H1 (cell line): ENCODE measurements around the gene CADM2. TPM values are rescaled to one million over a fixed set of nuclear protein-coding genes. Genes with fewer than 3 reads are reported as not detected.

Experiments
- CTCF ChIA-PET: fragments of 300-600 bp; sonication (Branson Sonifier 250); formaldehyde crosslinking; loops from one replicate; lab custom pipeline; 2021; ENCODE audit not compliant: partially characterized antibody; lab: Charles Lee
- POLR2A ChIA-PET: fragments of 300-600 bp; sonication (Branson Sonifier 250); formaldehyde crosslinking; loops from one replicate; lab custom pipeline; 2021; ENCODE audit warnings: inconsistent platforms; ENCODE audit not compliant: partially characterized antibody; lab: Charles Lee
- DNase-seq, 2 experiments: peaks; one replicate each; pipeline versions ENCODE4 v3.0.0 to v3.0.0-alpha.2; 2010 to 2022; ENCODE audit warnings: low spot score in 2 of 2, low read depth in 1 of 2, mixed read lengths in 1 of 2
- FAIRE-seq: peaks from 2 replicates; lab custom pipeline; 2011; peaks lifted over from hg19 to GRCh38; lab: Jason Lieb, UNC
- H2AFZ ChIP-seq: 2 replicates; pipeline ENCODE4 v1.8.1; 2012; ENCODE audit warnings: low read length, inconsistent platforms
- H2AK5ac ChIP-seq: 2 replicates; pipeline ENCODE4 v1.6.1; 2013; ENCODE audit warnings: low read depth, low read length
- H2BK120ac ChIP-seq: replicated peaks from 2 replicates; pipeline ENCODE3; 2013; ENCODE audit warnings: low read depth, low read length, inconsistent platforms
- H2BK12ac ChIP-seq: 2 replicates; pipeline ENCODE4 v1.6.1; 2013; ENCODE audit warnings: low read depth, low read length
- H2BK15ac ChIP-seq: 2 replicates; pipeline ENCODE4 v1.6.1; 2013; ENCODE audit warnings: low read length
- H2BK20ac ChIP-seq: 2 replicates; pipeline ENCODE4 v1.6.1; 2013; ENCODE audit warnings: low read length
- H2BK5ac ChIP-seq: 2 replicates; pipeline ENCODE4 v1.6.1; 2013; ENCODE audit warnings: low read depth, low read length
- H3K14ac ChIP-seq: 2 replicates; pipeline ENCODE4 v1.6.1; 2013; ENCODE audit warnings: inconsistent platforms; ENCODE audit not compliant: insufficient read length
- H3K18ac ChIP-seq: 2 replicates; pipeline ENCODE4 v1.6.1; 2013; ENCODE audit warnings: low read length; ENCODE audit errors: extremely low read depth
- H3K23ac ChIP-seq: 2 replicates; pipeline ENCODE4 v1.6.1; 2013; ENCODE audit warnings: inconsistent platforms; ENCODE audit not compliant: insufficient read length
- H3K23me2 ChIP-seq: 2 replicates; pipeline ENCODE4 v1.6.1; 2013; ENCODE audit warnings: low read depth, low read length
- H3K27ac ChIP-seq: 2 replicates; pipeline ENCODE4 v1.6.1; 2011; ENCODE audit warnings: low read depth, low read length, inconsistent platforms
- H3K27me3 ChIP-seq, 4 experiments: replicated peaks in 1 of 4; 1 replicate in 1 of 4; 2 replicates in 3 of 4; pipeline versions ENCODE4 v1.6.1 to v1.8.1; 2011 to 2013; ENCODE audit warnings: low read length in 3 of 4, mild to moderate bottlenecking in 3 of 4, inconsistent platforms in 2 of 4, mixed read lengths in 2 of 4, moderate library complexity in 1 of 4; ENCODE audit not compliant: control insufficient read depth in 3 of 4, insufficient read depth in 3 of 4; ENCODE audit errors: extremely low read depth in 1 of 4
- H3K36me3 ChIP-seq, 4 experiments: 2 replicates each; pipeline versions ENCODE4 v1.6.1 to v1.8.1; 2011 to 2013; ENCODE audit warnings: mild to moderate bottlenecking in 4 of 4, low read length in 3 of 4, moderate library complexity in 2 of 4, control low read depth in 1 of 4, inconsistent platforms in 1 of 4; ENCODE audit not compliant: insufficient read depth in 4 of 4, control insufficient read depth in 2 of 4
- H3K4ac ChIP-seq: replicated peaks from 2 replicates; pipeline ENCODE3; 2013; ENCODE audit warnings: low read length, low read depth, mixed read lengths, inconsistent platforms; ENCODE audit not compliant: insufficient read length
- H3K4me1 ChIP-seq, 4 experiments: replicated peaks in 1 of 4; 1 replicate in 1 of 4; 2 replicates in 3 of 4; pipeline versions ENCODE4 v1.6.1 to v1.8.1; 2011 to 2013; ENCODE audit warnings: low read length in 3 of 4, inconsistent platforms in 2 of 4, mixed read lengths in 1 of 4; ENCODE audit not compliant: insufficient read depth in 4 of 4, control insufficient read depth in 3 of 4
- H3K4me2 ChIP-seq, 2 experiments: 2 replicates each; pipeline versions ENCODE4 v1.6.1 to v1.8.1; 2011 to 2013; ENCODE audit warnings: low read depth in 2 of 2, low read length in 2 of 2, control low read depth in 1 of 2, inconsistent platforms in 1 of 2, mild to moderate bottlenecking in 1 of 2; ENCODE audit not compliant: insufficient read depth in 1 of 2
- H3K4me3 ChIP-seq, 4 experiments: fragments of 200-600, 300-600 bp in 1 of 4; sonication (generic), shearing (Covaris generic), sonication (Bioruptor Twin) in 1 of 4; 2 replicates each; pipeline versions ENCODE4 v1.5.1 to v1.8.1; 2011 to 2016; ENCODE audit warnings: low read length in 4 of 4, low read depth in 3 of 4, control low read depth in 2 of 4, inconsistent platforms in 2 of 4, mild to moderate bottlenecking in 2 of 4, mixed read lengths in 1 of 4, moderate library complexity in 1 of 4; ENCODE audit not compliant: insufficient read depth in 2 of 4; ENCODE audit errors: extremely low read depth in 1 of 4
- H3K56ac ChIP-seq: replicated peaks from 2 replicates; pipeline ENCODE3; 2013; ENCODE audit warnings: low read depth, mild to moderate bottlenecking, mixed read lengths, low read length, inconsistent platforms; ENCODE audit not compliant: insufficient read length
- H3K79me1 ChIP-seq: 2 replicates; pipeline ENCODE4 v1.6.1; 2013; ENCODE audit warnings: low read depth, low read length, control low read depth
- H3K79me2 ChIP-seq, 2 experiments: 2 replicates each; pipeline versions ENCODE4 v1.6.1 to v1.8.1; 2012 to 2013; ENCODE audit warnings: low read length in 2 of 2, mild to moderate bottlenecking in 2 of 2, inconsistent platforms in 1 of 2; ENCODE audit not compliant: insufficient read depth in 2 of 2, control insufficient read depth in 1 of 2
- H3K9ac ChIP-seq, 4 experiments: replicated peaks in 1 of 4; 1 replicate in 1 of 4; 2 replicates in 3 of 4; pipeline versions ENCODE4 v1.6.1 to v1.8.1; 2011 to 2013; ENCODE audit warnings: low read depth in 3 of 4, low read length in 3 of 4, control low read depth in 2 of 4, mild to moderate bottlenecking in 2 of 4, moderate library complexity in 2 of 4, inconsistent platforms in 1 of 4; ENCODE audit errors: extremely low read depth in 1 of 4
- H3K9me3 ChIP-seq, 2 experiments: 2 replicates each; pipeline versions ENCODE4 v1.6.1 to v1.8.1; 2012 to 2013; ENCODE audit warnings: mild to moderate bottlenecking in 2 of 2, moderate library complexity in 2 of 2, control low read depth in 1 of 2, inconsistent platforms in 1 of 2, low read depth in 1 of 2, low read length in 1 of 2, mixed read lengths in 1 of 2; ENCODE audit not compliant: insufficient read depth in 2 of 2
- H4K20me1 ChIP-seq, 2 experiments: replicated peaks in 1 of 2; 2 replicates each; pipeline versions ENCODE3 to v1.8.1; 2011 to 2013; ENCODE audit warnings: inconsistent platforms in 2 of 2, low read length in 2 of 2, mild to moderate bottlenecking in 1 of 2; ENCODE audit not compliant: insufficient read depth in 2 of 2, control insufficient read depth in 1 of 2
- H4K5ac ChIP-seq: 2 replicates; pipeline ENCODE4 v1.6.1; 2013; ENCODE audit warnings: low read length, low read depth, mixed read lengths, inconsistent platforms; ENCODE audit not compliant: insufficient read length
- H4K8ac ChIP-seq: 2 replicates; pipeline ENCODE4 v1.8.0; 2013; ENCODE audit warnings: mild to moderate bottlenecking, moderate library complexity, low read length, inconsistent platforms; ENCODE audit not compliant: insufficient read depth; ENCODE audit errors: extremely low read depth
- H4K91ac ChIP-seq: replicated peaks from 2 replicates; pipeline ENCODE3; 2013; ENCODE audit warnings: low read length, mixed read lengths, inconsistent platforms; ENCODE audit not compliant: insufficient read length
- JUN ChIP-seq: IDR thresholded peaks from 2 replicates; pipeline ENCODE4 v1.6.1; 2011; ENCODE audit warnings: low read depth, mild to moderate bottlenecking, improper control_type of control experiment, low read length
- WGBS, 2 experiments: shearing (Covaris generic) in 1 of 2; methylation state at CpG; one replicate each; pipeline versions ENCODE4 v1.1.6 to v1.1.7; 2013 to 2015; ENCODE audit warnings: low lambda C conversion rate in 2 of 2, mixed read lengths in 2 of 2, inconsistent platforms in 1 of 2, low coverage in 1 of 2, missing lambda C conversion rate in 1 of 2; ENCODE audit not compliant: insufficient replicate concordance in 2 of 2, insufficient coverage in 1 of 2, insufficient read length in 1 of 2; ENCODE audit errors: extremely low coverage in 1 of 2, missing lambda C conversion rate in 1 of 2; 5-methylcytosine and 5-hydroxymethylcytosine counted together
- polyA plus RNA-seq, 7 experiments: library from polyadenylated mRNA; depleted of rRNA in 3 of 7; stranded (reverse) in 5 of 7; unstranded in 2 of 7; fragments of >200 nt in 5 of 7; fragments of 200-250 nt in 2 of 7; gene quantifications; 1 replicate in 5 of 7; 2 replicates in 1 of 7; 4 replicates in 1 of 7; pipeline versions ENCODE4 v1.2.1 to v1.2.3, GENCODE V29; 2011 to 2013; ENCODE audit warnings: missing spikeins in 2 of 7, mixed read lengths in 2 of 7
- total RNA-seq: library from RNA; stranded (reverse); fragmentation: NEBNext Ultra II Directional; extraction: Animal tissue kit (Norgen Biotek cat#: 25700); gene quantifications from 2 replicates; pipeline ENCODE4 v1.2.1, GENCODE V29; 2021
- TF ChIP-seq, protein P1 (sequence below): IDR thresholded peaks from 2 replicates; pipeline ENCODE4 v1.6.1; 2012; ENCODE audit warnings: low read length, inconsistent platforms

CADM2 gene
- total and polyA plus RNA-seq, 2 of the 8 experiments (the other 6 are each of a cell fraction or from before 2014, with no cell fraction given), result 14.9 to 20.9 TPM

GRCh38 chr3:84946240-84946639 lies 12.5 kb upstream of the CADM2 start:
- ChIA-PET CTCF (no interaction called here), POLR2A (no interaction called here)
- Histone ChIP-seq H3K27ac (no peak overlapping the region), H2AK5ac (no peak overlapping the region), H3K4ac (no peak overlapping the region), H4K8ac (no peak overlapping the region), H4K91ac (no peak overlapping the region), H2BK20ac (no peak overlapping the region), H2BK15ac (no peak overlapping the region), H4K5ac (no peak overlapping the region), H3K9ac (no peak overlapping the region), H3K79me2 (no peaks in the 10 kb centered on the region), H2BK12ac (no peak overlapping the region), H2BK120ac (no peak overlapping the region), H3K4me3 (no peak overlapping the region), H3K23me2 (no peaks in the 10 kb centered on the region), H4K20me1 (no peaks in the 10 kb centered on the region), H2BK5ac (no peak overlapping the region), H3K4me2 (no peak overlapping the region), H3K9me3 (no peaks in the 10 kb centered on the region), H3K79me1 (no peaks in the 10 kb centered on the region), H3K27me3 (no peaks in the 10 kb centered on the region), H3K36me3 (no peaks in the 10 kb centered on the region), H3K4me1 (no peaks in the 10 kb centered on the region), H3K18ac (no peak overlapping the region), H3K14ac (no peak overlapping the region), H2AFZ (no peak overlapping the region), H3K23ac (no peak overlapping the region), H3K56ac (no peak overlapping the region)
- TF ChIP-seq, protein P1, sequence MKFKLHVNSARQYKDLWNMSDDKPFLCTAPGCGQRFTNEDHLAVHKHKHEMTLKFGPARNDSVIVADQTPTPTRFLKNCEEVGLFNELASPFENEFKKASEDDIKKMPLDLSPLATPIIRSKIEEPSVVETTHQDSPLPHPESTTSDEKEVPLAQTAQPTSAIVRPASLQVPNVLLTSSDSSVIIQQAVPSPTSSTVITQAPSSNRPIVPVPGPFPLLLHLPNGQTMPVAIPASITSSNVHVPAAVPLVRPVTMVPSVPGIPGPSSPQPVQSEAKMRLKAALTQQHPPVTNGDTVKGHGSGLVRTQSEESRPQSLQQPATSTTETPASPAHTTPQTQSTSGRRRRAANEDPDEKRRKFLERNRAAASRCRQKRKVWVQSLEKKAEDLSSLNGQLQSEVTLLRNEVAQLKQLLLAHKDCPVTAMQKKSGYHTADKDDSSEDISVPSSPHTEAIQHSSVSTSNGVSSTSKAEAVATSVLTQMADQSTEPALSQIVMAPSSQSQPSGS, result no peak
- TF ChIP-seq JUN, result no peak
- 79% methylated on average over 1 of the region's 1 CpG; no CpG with 5 or more reads in 1 of the 2 experiments for WGBS, 2 experiments
- FAIRE-seq, result no peak
- DNase-seq, result no peak
